ENCODE results near the gene HIVEP2.

HIVEP2 gene

DNA sequence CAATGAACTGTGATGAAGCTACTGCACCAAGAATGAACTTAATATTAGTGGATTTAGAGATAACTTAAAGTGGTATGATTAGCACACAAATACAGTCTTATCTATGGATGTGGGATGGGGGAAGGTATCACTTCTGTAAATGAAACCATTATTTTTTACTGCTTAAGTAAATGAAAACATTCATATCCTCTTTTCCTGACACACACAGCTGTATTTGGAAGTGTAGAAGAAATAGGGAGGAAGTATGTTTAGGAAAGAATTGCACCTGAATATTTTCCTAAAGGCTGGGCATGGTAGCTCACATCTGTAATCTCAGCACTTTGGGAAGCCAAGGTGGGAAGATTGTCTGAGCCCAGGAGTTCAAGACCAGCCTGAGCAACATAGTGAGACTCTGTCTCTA lies 96.8 kb downstream of the HIVEP2 start:
- H3K9ac ChIP-seq: no peak overlapping the region
- no peaks in the 10 kb centered on the region for H4K20me1 ChIP-seq (ENCODE audit: insufficient read depth)
- H3K4me2 ChIP-seq: peak overlapping the region; percentile 5; the same call in 1 of the 2 replicates
- H3K27ac ChIP-seq: no peak overlapping the region
- TF ChIP-seq, protein P1, sequence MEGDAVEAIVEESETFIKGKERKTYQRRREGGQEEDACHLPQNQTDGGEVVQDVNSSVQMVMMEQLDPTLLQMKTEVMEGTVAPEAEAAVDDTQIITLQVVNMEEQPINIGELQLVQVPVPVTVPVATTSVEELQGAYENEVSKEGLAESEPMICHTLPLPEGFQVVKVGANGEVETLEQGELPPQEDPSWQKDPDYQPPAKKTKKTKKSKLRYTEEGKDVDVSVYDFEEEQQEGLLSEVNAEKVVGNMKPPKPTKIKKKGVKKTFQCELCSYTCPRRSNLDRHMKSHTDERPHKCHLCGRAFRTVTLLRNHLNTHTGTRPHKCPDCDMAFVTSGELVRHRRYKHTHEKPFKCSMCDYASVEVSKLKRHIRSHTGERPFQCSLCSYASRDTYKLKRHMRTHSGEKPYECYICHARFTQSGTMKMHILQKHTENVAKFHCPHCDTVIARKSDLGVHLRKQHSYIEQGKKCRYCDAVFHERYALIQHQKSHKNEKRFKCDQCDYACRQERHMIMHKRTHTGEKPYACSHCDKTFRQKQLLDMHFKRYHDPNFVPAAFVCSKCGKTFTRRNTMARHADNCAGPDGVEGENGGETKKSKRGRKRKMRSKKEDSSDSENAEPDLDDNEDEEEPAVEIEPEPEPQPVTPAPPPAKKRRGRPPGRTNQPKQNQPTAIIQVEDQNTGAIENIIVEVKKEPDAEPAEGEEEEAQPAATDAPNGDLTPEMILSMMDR (conservative IDR thresholded peaks at IDR 0.05; ENCODE audit: low read depth, low read length): no peak
- H2AFZ ChIP-seq (ENCODE audit: low read depth): no peak overlapping the region
- H3K79me2 ChIP-seq (ENCODE audit: insufficient read depth, low read depth): peaks cover 7% of the 10 kb centered on the region; the same call in 1 of the 2 replicates
- no peaks in the 10 kb centered on the region for H3K36me3 ChIP-seq (ENCODE audit: insufficient read depth)
- H3K27me3 ChIP-seq (ENCODE audit: insufficient read depth, low read depth): no peaks in the 10 kb centered on the region
- peaks cover 98% of the 10 kb centered on the region for H3K4me1 ChIP-seq (ENCODE audit: low read depth, poor library complexity, severe bottlenecking)
- no peak overlapping the region for H3K4me3 ChIP-seq (IDR thresholded peaks at IDR 0.05; ENCODE audit: insufficient read depth, low read depth, low read length)

DNA sequence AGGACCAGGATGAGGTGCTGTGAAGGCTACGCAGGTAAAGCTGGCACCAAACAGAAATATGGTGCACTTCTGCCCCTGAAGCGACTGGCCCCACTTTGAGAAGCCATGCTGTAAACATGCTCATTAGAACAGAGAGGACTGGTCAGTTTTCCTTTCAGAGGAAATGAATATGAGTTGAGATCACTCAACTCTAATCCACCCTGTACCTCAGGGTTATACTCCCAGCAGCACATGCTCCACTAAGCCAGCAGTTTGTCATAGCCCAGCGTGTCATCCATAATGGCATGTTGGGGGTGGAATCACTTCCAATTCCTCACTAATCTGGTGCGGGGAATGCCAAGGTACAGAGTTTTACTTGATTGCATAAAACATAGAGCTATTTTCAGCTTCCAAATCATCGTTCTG lies 98.1 kb downstream of the HIVEP2 start:
- TF ChIP-seq, protein P1 (conservative IDR thresholded peaks at IDR 0.05; ENCODE audit: low read depth, low read length): no peak
- H3K9ac ChIP-seq: no peak overlapping the region
- H4K20me1 ChIP-seq (ENCODE audit: insufficient read depth): no peaks in the 10 kb centered on the region
- no peaks in the 10 kb centered on the region for H3K36me3 ChIP-seq (ENCODE audit: insufficient read depth)
- H3K4me1 ChIP-seq (ENCODE audit: low read depth, poor library complexity, severe bottlenecking): peaks cover 98% of the 10 kb centered on the region
- peak overlapping the region; percentile 72; the same call in 1 of the 2 replicates for H3K27ac ChIP-seq
- no peaks in the 10 kb centered on the region for H3K27me3 ChIP-seq (ENCODE audit: insufficient read depth, low read depth)
- peaks cover 9% of the 10 kb centered on the region; the same call in 1 of the 2 replicates for H3K79me2 ChIP-seq (ENCODE audit: insufficient read depth, low read depth)
- H2AFZ ChIP-seq (ENCODE audit: low read depth): no peak overlapping the region
- peak overlapping the region; percentile 63; the same call in 1 of the 2 replicates for H3K4me2 ChIP-seq
- H3K4me3 ChIP-seq (IDR thresholded peaks at IDR 0.05; ENCODE audit: insufficient read depth, low read depth, low read length): no peak overlapping the region

GRCh38 chr6:142846459-142846831 lies 98.5 kb downstream of the HIVEP2 start:
- TF ChIP-seq, protein P1 (conservative IDR thresholded peaks at IDR 0.05; ENCODE audit: low read depth, low read length): no peak
- Histone ChIP-seq H3K4me1 (ENCODE audit: low read depth, poor library complexity, severe bottlenecking) (peaks cover 98% of the 10 kb centered on the region), H3K4me3 (IDR thresholded peaks at IDR 0.05; ENCODE audit: insufficient read depth, low read depth, low read length) (no peak overlapping the region), H3K27ac (peak overlapping the region; percentile 72; the same call in 1 of the 2 replicates), H3K4me2 (peak overlapping the region; percentile 63; the same call in 1 of the 2 replicates), H3K36me3 (ENCODE audit: insufficient read depth) (no peaks in the 10 kb centered on the region), H2AFZ (ENCODE audit: low read depth) (no peak overlapping the region), H3K79me2 (ENCODE audit: insufficient read depth, low read depth) (peaks cover 11% of the 10 kb centered on the region; the same call in 1 of the 2 replicates), H3K9ac (peak overlapping the region; percentile 46; the same call in 1 of the 2 replicates), H3K27me3 (ENCODE audit: insufficient read depth, low read depth) (no peaks in the 10 kb centered on the region), H4K20me1 (ENCODE audit: insufficient read depth) (no peaks in the 10 kb centered on the region)

DNA sequence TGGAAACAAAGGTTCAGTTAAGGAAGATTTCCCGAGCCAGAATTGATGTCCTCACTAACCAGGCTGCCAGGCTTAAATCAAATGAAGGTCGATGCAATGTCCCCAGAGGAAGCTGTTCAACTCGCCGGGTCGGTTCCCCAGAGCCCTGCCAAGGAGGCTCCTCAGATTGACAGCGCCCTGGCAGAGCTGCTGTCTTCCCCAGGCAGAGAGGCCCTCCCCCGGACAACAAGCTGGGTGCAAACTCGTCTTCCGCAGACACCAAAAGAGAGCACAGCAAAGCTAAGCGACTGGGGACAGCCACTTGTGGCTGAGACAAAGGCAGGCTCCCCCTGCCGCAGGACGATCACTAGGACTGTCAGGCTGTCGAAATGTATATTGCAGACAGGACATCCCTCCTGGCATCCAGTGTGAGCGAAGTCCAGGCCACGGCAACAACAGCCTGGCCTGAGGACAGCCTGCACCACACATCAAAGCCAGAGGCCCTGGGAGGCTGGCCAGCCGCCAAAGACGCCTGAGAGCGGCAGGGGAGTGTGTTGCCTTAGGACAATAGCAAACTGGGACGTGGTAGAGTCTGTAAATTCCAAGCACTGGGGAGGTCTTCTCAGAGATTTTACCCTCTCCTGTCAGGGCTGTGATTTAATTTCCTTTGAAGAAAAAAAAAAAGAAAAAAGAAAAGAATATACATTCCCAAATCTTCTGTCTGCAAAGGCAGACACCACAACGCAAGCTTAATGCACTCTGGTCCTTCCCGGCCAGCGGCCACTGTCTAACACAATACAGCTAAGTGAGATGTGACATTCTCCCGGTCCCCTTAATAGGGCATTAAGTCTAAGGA lies 99.1 kb downstream of the HIVEP2 start:
- H3K4me1 ChIP-seq (ENCODE audit: low read depth, poor library complexity, severe bottlenecking): peaks cover 94% of the 10 kb centered on the region
- H3K9ac ChIP-seq: peak overlapping the region; percentile 46; the same call in 1 of the 2 replicates
- H3K27me3 ChIP-seq (ENCODE audit: insufficient read depth, low read depth): no peaks in the 10 kb centered on the region
- no peaks in the 10 kb centered on the region for H4K20me1 ChIP-seq (ENCODE audit: insufficient read depth)
- H3K4me3 ChIP-seq (IDR thresholded peaks at IDR 0.05; ENCODE audit: insufficient read depth, low read depth, low read length): no peak overlapping the region
- H3K36me3 ChIP-seq (ENCODE audit: insufficient read depth): no peaks in the 10 kb centered on the region
- H2AFZ ChIP-seq (ENCODE audit: low read depth): peak overlapping the region; percentile 24; the same call in 1 of the 2 replicates
- TF ChIP-seq, protein P1 (conservative IDR thresholded peaks at IDR 0.05; ENCODE audit: low read depth, low read length): no peak
- peak overlapping the region; percentile 72 for H3K27ac ChIP-seq
- peak overlapping the region; percentile 63; the same call in 1 of the 2 replicates for H3K4me2 ChIP-seq
- H3K79me2 ChIP-seq (ENCODE audit: insufficient read depth, low read depth): peaks cover 11% of the 10 kb centered on the region; the same call in 1 of the 2 replicates

Measured in KMS-11 (cell line).